Measurements from ENCODE around the gene CEP78.
"Not testable (repeated sequence)": the region's sequence is repeated elsewhere in the genome, so short reads cannot be mapped to it uniquely, and the experiment has no call there.

The CEP78 gene

DNA sequence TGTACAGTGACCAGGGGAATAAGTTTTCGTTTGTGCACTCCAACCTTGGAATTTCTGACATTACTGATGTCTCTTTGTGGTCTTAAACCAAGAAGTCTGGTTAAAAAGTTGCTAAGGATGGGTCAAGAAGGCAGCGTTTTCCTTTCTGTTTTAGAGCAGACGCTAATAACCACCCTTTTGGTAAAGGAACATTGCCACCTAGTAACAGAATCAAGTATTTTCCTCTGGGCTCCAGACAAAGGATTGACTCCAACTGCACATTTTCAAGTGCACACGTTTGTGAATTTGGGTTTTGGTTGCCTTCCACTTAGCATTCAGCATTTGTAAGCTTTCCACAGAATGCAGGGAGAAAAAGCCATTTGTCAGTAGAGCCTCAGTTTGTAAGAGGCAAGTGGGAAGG is 22.2 kb upstream of the CEP78 start:
- in situ Hi-C loops (cut with MboI; ENCODE audit: low pct_unique_long_range_greater_than_20kb, low sequenced_read_pairs, unreplicated experiment): no loop called here

DNA sequence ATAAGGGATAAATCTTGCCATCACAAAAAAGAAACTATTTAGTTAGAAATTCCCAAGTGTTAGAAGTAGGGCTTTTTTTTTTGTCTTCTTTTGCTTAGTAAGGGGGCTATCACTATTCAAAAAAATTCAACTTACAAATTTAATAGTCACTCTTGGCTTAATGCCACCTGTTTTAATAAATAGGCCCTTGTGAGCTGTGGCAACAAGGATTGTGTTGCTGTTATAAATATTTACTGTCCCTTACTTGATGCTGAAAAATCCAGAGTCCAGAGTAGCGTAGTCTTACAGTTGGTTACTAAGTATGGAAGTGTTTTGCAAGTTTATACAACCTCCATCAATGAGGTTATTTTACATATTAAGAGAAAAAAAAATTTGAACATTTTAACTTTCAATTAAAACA is 21.4 kb upstream of the CEP78 start:
- DNase-seq (ENCODE audit: low spot score): no peak
- in situ Hi-C loops (cut with MboI; ENCODE audit: low pct_unique_long_range_greater_than_20kb, low sequenced_read_pairs, unreplicated experiment): no loop called here
- TF ChIP-seq, protein P1, sequence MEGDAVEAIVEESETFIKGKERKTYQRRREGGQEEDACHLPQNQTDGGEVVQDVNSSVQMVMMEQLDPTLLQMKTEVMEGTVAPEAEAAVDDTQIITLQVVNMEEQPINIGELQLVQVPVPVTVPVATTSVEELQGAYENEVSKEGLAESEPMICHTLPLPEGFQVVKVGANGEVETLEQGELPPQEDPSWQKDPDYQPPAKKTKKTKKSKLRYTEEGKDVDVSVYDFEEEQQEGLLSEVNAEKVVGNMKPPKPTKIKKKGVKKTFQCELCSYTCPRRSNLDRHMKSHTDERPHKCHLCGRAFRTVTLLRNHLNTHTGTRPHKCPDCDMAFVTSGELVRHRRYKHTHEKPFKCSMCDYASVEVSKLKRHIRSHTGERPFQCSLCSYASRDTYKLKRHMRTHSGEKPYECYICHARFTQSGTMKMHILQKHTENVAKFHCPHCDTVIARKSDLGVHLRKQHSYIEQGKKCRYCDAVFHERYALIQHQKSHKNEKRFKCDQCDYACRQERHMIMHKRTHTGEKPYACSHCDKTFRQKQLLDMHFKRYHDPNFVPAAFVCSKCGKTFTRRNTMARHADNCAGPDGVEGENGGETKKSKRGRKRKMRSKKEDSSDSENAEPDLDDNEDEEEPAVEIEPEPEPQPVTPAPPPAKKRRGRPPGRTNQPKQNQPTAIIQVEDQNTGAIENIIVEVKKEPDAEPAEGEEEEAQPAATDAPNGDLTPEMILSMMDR (IDR thresholded peaks at IDR 0.05; ENCODE audit: extremely low read depth, insufficient read depth, missing control alignments): no peak

More for the DNA sequence above, 22.2 kb upstream of the CEP78 start:
- TF ChIP-seq, protein P1 (IDR thresholded peaks at IDR 0.05; ENCODE audit: extremely low read depth, insufficient read depth, missing control alignments): peak; percentile 29
- DNase-seq (ENCODE audit: low spot score): peak; percentile 29

DNA sequence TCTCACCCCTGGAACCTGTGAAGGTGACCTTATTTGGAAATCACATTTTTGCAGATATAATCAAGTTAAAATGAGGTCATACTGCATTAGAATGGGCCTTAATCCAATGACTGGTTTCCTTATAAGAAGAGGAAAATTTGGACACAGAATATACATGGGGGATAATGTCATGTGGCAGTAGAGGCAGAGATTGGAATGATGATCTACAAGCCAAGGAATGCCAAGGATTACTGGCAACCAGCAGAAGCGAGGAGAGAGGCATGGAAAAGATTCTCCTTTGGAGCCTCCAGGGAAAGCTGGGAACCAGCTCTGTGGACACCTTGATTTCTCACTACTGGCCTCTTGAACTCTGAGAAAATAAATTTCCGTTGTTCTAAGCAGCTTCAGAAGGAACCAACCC is 20.2 kb upstream of the CEP78 start:
- in situ Hi-C loops (cut with MboI; ENCODE audit: low pct_unique_long_range_greater_than_20kb, low sequenced_read_pairs, unreplicated experiment): no loop called here
- TF ChIP-seq, protein P1 (IDR thresholded peaks at IDR 0.05; ENCODE audit: extremely low read depth, insufficient read depth, missing control alignments): no peak
- DNase-seq (ENCODE audit: low spot score): no peak

DNA sequence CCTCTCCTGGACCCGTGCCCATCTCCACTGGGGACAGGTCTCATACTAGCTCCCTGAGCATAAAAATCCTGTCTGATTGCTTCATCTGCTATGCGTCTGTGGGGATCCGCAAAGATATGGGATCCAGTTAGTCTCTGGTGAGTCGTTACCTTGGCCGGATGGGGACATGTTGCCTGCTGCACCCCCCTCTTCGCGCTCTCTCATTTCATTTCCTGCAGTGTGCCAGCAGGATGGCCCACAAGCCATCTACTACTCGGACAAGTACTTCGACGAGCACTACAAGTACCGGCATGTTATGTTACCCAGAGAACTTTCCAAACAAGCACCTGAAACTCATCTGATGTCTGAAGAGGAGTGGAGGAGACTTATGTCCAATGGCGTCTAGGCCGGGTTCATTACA is 17.0 kb upstream of the CEP78 start:
- no peak for DNase-seq (ENCODE audit: low spot score)
- TF ChIP-seq, protein P1 (IDR thresholded peaks at IDR 0.05; ENCODE audit: extremely low read depth, insufficient read depth, missing control alignments): no peak
- in situ Hi-C loops (cut with MboI; ENCODE audit: low pct_unique_long_range_greater_than_20kb, low sequenced_read_pairs, unreplicated experiment): no loop called here

DNA sequence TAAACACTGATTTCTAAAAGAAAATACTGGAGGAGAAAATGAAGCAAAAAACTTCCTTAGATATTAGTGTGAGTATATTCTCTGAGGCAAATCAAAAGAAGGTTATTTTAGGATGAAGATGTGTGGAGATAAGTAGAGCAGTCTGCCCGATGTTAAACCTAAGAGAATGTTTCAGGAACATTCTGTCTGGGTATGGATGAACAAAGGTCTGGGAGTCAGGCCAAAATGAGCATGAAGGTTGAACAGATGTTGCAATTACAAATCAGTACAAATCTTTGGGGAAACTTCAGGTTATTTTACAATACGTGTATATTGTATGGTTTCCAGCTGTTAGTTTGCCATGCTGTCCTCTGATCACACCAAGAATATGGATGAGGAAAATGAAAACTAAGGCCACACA is 14.4 kb upstream of the CEP78 start:
- in situ Hi-C loops (cut with MboI; ENCODE audit: low pct_unique_long_range_greater_than_20kb, low sequenced_read_pairs, unreplicated experiment): no loop called here
- no peak for DNase-seq (ENCODE audit: low spot score)
- TF ChIP-seq, protein P1 (IDR thresholded peaks at IDR 0.05; ENCODE audit: extremely low read depth, insufficient read depth, missing control alignments): no peak

DNA sequence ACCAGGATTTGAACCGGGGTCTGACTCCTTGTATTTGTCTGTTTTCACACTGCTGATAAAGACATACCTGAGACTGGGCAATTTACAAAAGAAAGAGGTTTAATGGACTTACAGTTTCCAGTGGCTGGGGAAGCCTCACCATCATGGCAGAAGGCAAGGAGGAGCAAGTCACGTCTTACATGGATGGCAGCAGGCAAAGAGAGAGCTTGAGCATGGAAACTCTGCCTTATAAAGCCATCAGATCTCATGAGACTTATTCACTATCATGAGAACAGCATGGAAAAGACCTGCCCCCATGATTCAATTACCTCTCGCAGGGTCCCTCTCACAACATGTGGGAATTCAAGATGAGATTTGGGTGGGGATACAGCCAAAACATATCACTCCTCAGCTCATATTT is 14.0 kb upstream of the CEP78 start:
- in situ Hi-C loops (cut with MboI; ENCODE audit: low pct_unique_long_range_greater_than_20kb, low sequenced_read_pairs, unreplicated experiment); DNase-seq (ENCODE audit: low spot score): not testable (repeated sequence)

DNA sequence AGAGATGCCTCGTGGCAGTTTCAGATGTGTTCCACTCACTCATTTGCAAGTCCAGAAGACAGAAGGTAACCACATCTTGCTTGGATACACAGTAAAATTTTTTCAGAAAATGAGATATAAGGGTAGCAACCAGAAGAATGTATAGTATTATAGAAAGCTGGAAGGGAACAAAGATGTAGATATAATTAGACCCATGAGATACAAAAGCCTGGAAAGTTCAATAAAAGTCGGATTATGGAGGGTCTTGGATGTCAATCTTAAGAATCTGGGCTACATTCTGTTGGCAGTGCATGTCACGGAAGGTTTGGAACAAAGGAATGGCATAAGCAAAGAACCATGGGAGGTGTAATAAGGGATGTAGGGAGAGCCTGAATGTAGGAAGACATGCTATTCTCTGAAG is 5.1 kb upstream of the CEP78 start:
- TF ChIP-seq, protein P1 (IDR thresholded peaks at IDR 0.05; ENCODE audit: extremely low read depth, insufficient read depth, missing control alignments): no peak
- no peak for DNase-seq (ENCODE audit: low spot score)
- in situ Hi-C loops (cut with MboI; ENCODE audit: low pct_unique_long_range_greater_than_20kb, low sequenced_read_pairs, unreplicated experiment): no loop called here

DNA sequence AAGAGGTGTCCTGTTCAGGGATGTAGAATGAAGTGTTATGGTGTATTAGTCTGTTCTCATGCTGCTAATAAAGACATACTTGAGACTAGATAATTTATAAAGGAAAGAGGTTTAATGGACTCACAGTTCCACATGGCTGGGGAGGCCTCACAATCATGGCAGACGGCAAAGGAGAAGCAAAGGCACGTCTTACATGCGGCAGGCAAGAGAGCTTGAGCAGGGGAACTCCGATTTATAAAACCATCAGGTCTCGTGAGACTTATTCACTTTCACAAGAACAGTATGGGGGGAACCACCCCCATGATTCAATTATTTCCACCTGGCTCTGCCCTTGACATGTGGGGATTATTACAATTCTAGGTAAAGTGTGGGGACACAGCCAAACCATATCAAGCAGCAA is 3.4 kb upstream of the CEP78 start:
- DNase-seq (ENCODE audit: low spot score); in situ Hi-C loops (cut with MboI; ENCODE audit: low pct_unique_long_range_greater_than_20kb, low sequenced_read_pairs, unreplicated experiment): not testable (repeated sequence)

Data from GM13977 (cell line).